HG03442 (cell line): ENCODE results near the gene TMCO4.
"Not testable (repeated sequence)": the region's sequence is repeated elsewhere in the genome, so short reads cannot be mapped to it uniquely, and the experiment has no call there.

ENCODE experiments used
- ATAC-seq: cut with Tn5 transposase; IDR thresholded peaks from one replicate; pipeline ENCODE4 v1.9.1; 2021; ENCODE audit warnings: mild to moderate bottlenecking, moderate library complexity; ENCODE audit not compliant: unreplicated experiment

The TMCO4 gene

GRCh38 chr1:19799230-19800075, at the start of gene TMCO4:
TSS of gene TMCO4 (minus strand) at chr1:19799916. CDS start at chr1:19780758, 19,158 bp downstream.
- ATAC-seq: peak; percentile 41

GRCh38 chr1:19849307-19849706, 49.6 kb upstream of the TMCO4 start:
- ATAC-seq: not testable (repeated sequence)

- ATAC-seq: not testable (repeated sequence)
Observed at GRCh38 chr1:19847334-19847733, 47.6 kb upstream of the TMCO4 start.

GRCh38 chr1:19846338-19846737, 46.6 kb upstream of the TMCO4 start:
- ATAC-seq: no peak

GRCh38 chr1:19845555-19845954, 45.8 kb upstream of the TMCO4 start:
- ATAC-seq: no peak

- no peak for ATAC-seq
Observed at GRCh38 chr1:19844731-19845495, 45.2 kb upstream of the TMCO4 start.

GRCh38 chr1:19840228-19840627, 40.5 kb upstream of the TMCO4 start:
- no peak for ATAC-seq

- ATAC-seq: no peak
Observed at GRCh38 chr1:19837866-19838265, 38.1 kb upstream of the TMCO4 start.

GRCh38 chr1:19835578-19835977, 35.9 kb upstream of the TMCO4 start:
- no peak for ATAC-seq

- ATAC-seq: no peak
Observed at GRCh38 chr1:19831441-19831840, 31.7 kb upstream of the TMCO4 start.

GRCh38 chr1:19828546-19828945, 28.8 kb upstream of the TMCO4 start:
- no peak for ATAC-seq

GRCh38 chr1:19825298-19825697, 25.6 kb upstream of the TMCO4 start:
- no peak for ATAC-seq

- no peak for ATAC-seq
Observed at GRCh38 chr1:19824541-19824940, 24.8 kb upstream of the TMCO4 start.

GRCh38 chr1:19824036-19824435, 24.3 kb upstream of the TMCO4 start:
- ATAC-seq: no peak

- no peak for ATAC-seq
Observed at GRCh38 chr1:19819701-19820100, 20.0 kb upstream of the TMCO4 start.

- ATAC-seq: no peak
Observed at GRCh38 chr1:19818324-19818723, 18.6 kb upstream of the TMCO4 start.

GRCh38 chr1:19817160-19817559, 17.4 kb upstream of the TMCO4 start:
- ATAC-seq: no peak

- ATAC-seq: not testable (repeated sequence)
Observed at GRCh38 chr1:19816737-19817086, 17.0 kb upstream of the TMCO4 start.

GRCh38 chr1:19815801-19816736, 16.4 kb upstream of the TMCO4 start:
- ATAC-seq: no peak

- ATAC-seq: no peak
Observed at GRCh38 chr1:19814681-19815503, 15.2 kb upstream of the TMCO4 start, which contains the start of gene RNF186. TSS of gene RNF186 (minus strand) at chr1:19815283. CDS start at chr1:19815101, 182 bp downstream.
